GM10266 (cell line): ENCODE results near the gene MED16.

Experiments
- DNase-seq: peaks from one replicate; pipeline ENCODE4 v3.0.0; 2012; ENCODE audit errors: extremely low spot score
- CTCF ChIP-seq: IDR thresholded peaks from 2 replicates; pipeline ENCODE4 v1.5.1; 2012; ENCODE audit warnings: mild to moderate bottlenecking, low read depth; ENCODE audit not compliant: control insufficient read depth, insufficient read depth; ENCODE audit errors: missing control alignments

Gene MED16

DNA sequence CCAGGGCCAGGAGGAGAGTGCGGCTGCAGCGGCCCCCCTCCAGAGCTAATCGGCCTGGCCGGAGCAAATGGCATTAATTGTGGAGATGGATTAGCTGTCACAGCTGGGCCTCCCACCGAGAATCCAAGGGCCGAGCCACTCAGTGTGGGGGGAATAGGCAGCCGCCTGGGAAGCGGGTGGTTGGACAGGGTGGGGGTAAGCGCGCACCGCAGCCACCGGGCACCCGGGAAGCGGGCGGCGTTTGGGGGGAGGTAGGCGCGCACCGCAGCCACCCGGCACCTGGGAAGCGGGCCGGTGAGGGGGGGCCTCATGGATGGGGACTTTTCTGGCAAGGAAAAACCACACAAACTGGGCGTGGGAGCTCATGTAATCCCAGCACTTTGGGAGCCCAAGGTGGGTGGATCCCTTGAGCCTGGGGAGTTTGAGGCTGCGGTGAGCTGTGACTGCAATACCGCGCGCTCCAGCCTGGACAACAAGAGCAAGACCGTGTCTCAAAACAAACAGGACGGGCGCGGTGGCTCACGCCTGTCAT is 10.3 kb upstream of the MED16 start:
- TF ChIP-seq CTCF, result no peak
- DNase-seq, result no peak

- DNase-seq, result no peak
- TF ChIP-seq CTCF, result no peak
These were observed 9.6 kb upstream of the MED16 start for GRCh38 chr19:902446-903226.

DNA sequence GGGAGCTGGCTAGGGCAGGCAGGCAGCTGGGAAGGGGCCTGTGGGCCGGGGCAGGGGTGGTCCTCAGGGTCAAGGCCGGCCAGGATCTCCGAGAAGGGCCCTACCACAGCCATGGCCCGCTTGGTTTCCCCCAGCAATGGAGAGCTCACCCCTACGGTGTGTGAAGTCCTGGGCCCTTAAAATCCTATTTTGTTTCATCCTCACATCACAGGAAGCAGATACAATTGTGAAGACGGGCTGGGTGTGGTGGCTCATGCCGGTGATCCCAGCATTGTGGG is 9.0 kb upstream of the MED16 start:
- no peak for DNase-seq

GRCh38 chr19:901216-902092 is 8.5 kb upstream of the MED16 start:
- no peak for TF ChIP-seq CTCF
- DNase-seq, result no peak

More for the DNA sequence above, 9.0 kb upstream of the MED16 start:
- TF ChIP-seq CTCF, result no peak

GRCh38 chr19:900302-901111 is 7.5 kb upstream of the MED16 start:
- no peak for DNase-seq
- no peak for TF ChIP-seq CTCF

GRCh38 chr19:900043-900301 is 7.0 kb upstream of the MED16 start:
- TF ChIP-seq CTCF, result no peak
- DNase-seq, result no peak
